Thymus (tissue), 11 donors: Measurements from ENCODE around the gene LAMTOR4. TPM values are rescaled to one million over a fixed set of nuclear protein-coding genes. Genes with fewer than 3 reads are reported as not detected.
"Not testable (repeated sequence)": the region's sequence is repeated elsewhere in the genome, so short reads cannot be mapped to it uniquely, and the experiment has no call there.

Source experiments
- DNase-seq, 9 donors: peaks; one replicate each; pipeline ENCODE4 v3.0.0-alpha.2; 2013; ENCODE audit warnings: low spot score in 9 of 9, low read depth in 6 of 9, missing footprints in 1 of 9
- H3K27ac ChIP-seq, 2 donors: one replicate each; pipeline ENCODE4 v1.5.1; 2013; ENCODE audit warnings: control low read depth in 1 of 2, low read depth in 1 of 2, low read length in 1 of 2, mild to moderate bottlenecking in 1 of 2, moderate library complexity in 1 of 2
- H3K27me3 ChIP-seq, 2 donors: one replicate each; pipeline ENCODE4 v1.5.1; 2013; ENCODE audit warnings: low read length in 1 of 2; ENCODE audit not compliant: control insufficient read depth in 2 of 2, insufficient read depth in 1 of 2
- H3K36me3 ChIP-seq, 2 donors: one replicate each; pipeline ENCODE4 v1.5.1; 2013; ENCODE audit warnings: low read length in 1 of 2, mild to moderate bottlenecking in 1 of 2, moderate library complexity in 1 of 2; ENCODE audit not compliant: control insufficient read depth in 2 of 2, insufficient read depth in 2 of 2
- H3K4me1 ChIP-seq, 2 donors: one replicate each; pipeline ENCODE4 v1.5.1; 2013; ENCODE audit warnings: low read length in 2 of 2; ENCODE audit not compliant: control insufficient read depth in 2 of 2, insufficient read depth in 2 of 2
- H3K4me3 ChIP-seq, 2 donors: one replicate each; pipeline ENCODE4 v1.5.1; 2013; ENCODE audit warnings: low read length in 2 of 2, control low read depth in 1 of 2, mild to moderate bottlenecking in 1 of 2
- H3K9me3 ChIP-seq, 2 donors: one replicate each; pipeline ENCODE4 v1.5.1; 2013; ENCODE audit warnings: low read length in 1 of 2, mild to moderate bottlenecking in 1 of 2; ENCODE audit not compliant: control insufficient read depth in 2 of 2, insufficient read depth in 1 of 2
- WGBS: extraction: QIAGEN DNeasy Blood & Tissue Kit; methylation state at CpG from one replicate; pipeline ENCODE4 v1.1.7; 2013; 5-methylcytosine and 5-hydroxymethylcytosine counted together
- polyA plus RNA-seq: library from polyadenylated mRNA; stranded (reverse); fragments of 200-250 nt; gene quantifications from one replicate; pipeline ENCODE4 v1.2.3, GENCODE V29; 2013
- total RNA-seq: library from RNA; stranded (reverse); fragments of 120-200 nt; gene quantifications from one replicate; pipeline ENCODE4 v1.2.4, GENCODE V29; 2013
- donor health status: healthy.

The LAMTOR4 gene
- total and polyA plus RNA-seq, 2 donors = 142 to 448 TPM

GRCh38 chr7:100126931-100127865 is 21.5 kb upstream of the LAMTOR4 start, which contains the start of gene MBLAC1:
Gene MBLAC1 (plus strand): TSS chr7:100126967. CDS start chr7:100127396, 429 bp downstream.
- DNase-seq = peak; percentile 90 to 98 (median 96)
- no peaks in the 10 kb centered on the region for H3K27me3 ChIP-seq
- H3K36me3 ChIP-seq = peaks cover 9 to 10% of the 10 kb centered on the region in 2 donors
- H3K4me1 ChIP-seq = peaks cover 11 to 44% of the 10 kb centered on the region in 2 donors
- H3K9me3 ChIP-seq = no peaks in the 10 kb centered on the region
- peak within 1 kb of the TSS; percentile 71 to 92 for H3K4me3 ChIP-seq
- H3K27ac ChIP-seq = peak within 1 kb of the TSS; percentile 95 to 100
- WGBS = under 1% methylated on average over 85 of the region's 85 CpGs

- WGBS = 4% methylated on average over 37 of the region's 37 CpGs
- Histone ChIP-seq H3K4me1 (peaks cover 11 to 53% of the 10 kb centered on the region in 2 donors), H3K9me3 (no peaks in the 10 kb centered on the region), H3K27ac (peak overlapping the region; percentile 95 to 100), H3K27me3 (no peaks in the 10 kb centered on the region), H3K4me3 (peak overlapping the region; percentile 71 to 92), H3K36me3 (peaks cover 5 to 7% of the 10 kb centered on the region in 2 donors)
- peak in 6 of 9 donors; percentile 33 to 73 (median 40) for DNase-seq
Measured at GRCh38 chr7:100127866-100128636, 20.7 kb upstream of the LAMTOR4 start.

GRCh38 chr7:100128637-100128963 is 20.1 kb upstream of the LAMTOR4 start:
- peak overlapping the region in 1 of 2 donors; percentile 95 for H3K27ac ChIP-seq
- H3K4me3 ChIP-seq = no peak overlapping the region
- 83% methylated on average over 1 of the region's 1 CpG for WGBS
- H3K4me1 ChIP-seq = peaks cover 11 to 54% of the 10 kb centered on the region in 2 donors
- H3K27me3 ChIP-seq = no peaks in the 10 kb centered on the region
- H3K9me3 ChIP-seq = no peaks in the 10 kb centered on the region
- DNase-seq = no peak
- peaks cover 5 to 7% of the 10 kb centered on the region in 2 donors for H3K36me3 ChIP-seq

- H3K27ac ChIP-seq, H3K4me3 ChIP-seq, H3K9me3 ChIP-seq, H3K27me3 ChIP-seq, DNase-seq, H3K36me3 ChIP-seq: not testable (repeated sequence)
- WGBS = 96% methylated on average over 1 of the region's 1 CpG
- peaks cover 11 to 47% of the 10 kb centered on the region in 2 donors for H3K4me1 ChIP-seq
Measured at GRCh38 chr7:100130220-100130607, 18.5 kb upstream of the LAMTOR4 start.

GRCh38 chr7:100130608-100131453 is 17.9 kb upstream of the LAMTOR4 start:
- no peaks in the 10 kb centered on the region for H3K27me3 ChIP-seq
- peak in 8 of 9 donors; percentile 58 to 88 (median 80) for DNase-seq
- H3K9me3 ChIP-seq = no peaks in the 10 kb centered on the region
- H3K36me3 ChIP-seq = no peaks in the 10 kb centered on the region
- H3K4me1 ChIP-seq = peaks cover 8 to 40% of the 10 kb centered on the region in 2 donors
- WGBS = 16% methylated on average over 24 of the region's 24 CpGs
- no peak overlapping the region for H3K4me3 ChIP-seq
- H3K27ac ChIP-seq = peak overlapping the region in 1 of 2 donors; percentile 18

GRCh38 chr7:100132126-100132525 is 16.6 kb upstream of the LAMTOR4 start:
- H3K27me3 ChIP-seq = no peaks in the 10 kb centered on the region
- H3K36me3 ChIP-seq = no peaks in the 10 kb centered on the region
- no peak for DNase-seq
- WGBS = 79% methylated on average over 7 of the region's 7 CpGs
- no peak overlapping the region for H3K4me3 ChIP-seq
- H3K9me3 ChIP-seq = no peaks in the 10 kb centered on the region
- peaks cover 8 to 35% of the 10 kb centered on the region in 2 donors for H3K4me1 ChIP-seq
- H3K27ac ChIP-seq = no peak overlapping the region

GRCh38 chr7:100132697-100133151 is 16.0 kb upstream of the LAMTOR4 start:
- 44% methylated on average over 3 of the region's 3 CpGs for WGBS
- Histone ChIP-seq H3K4me3 (no peak overlapping the region), H3K36me3 (no peaks in the 10 kb centered on the region), H3K9me3 (no peaks in the 10 kb centered on the region), H3K27ac (no peak overlapping the region), H3K27me3 (no peaks in the 10 kb centered on the region), H3K4me1 (peaks cover 8 to 36% of the 10 kb centered on the region in 2 donors)
- DNase-seq = peak in 6 of 9 donors; percentile 65 to 88 (median 70)

- peak overlapping the region; percentile 46 to 72 for H3K27ac ChIP-seq
- H3K36me3 ChIP-seq = no peaks in the 10 kb centered on the region
- 75% methylated on average over 13 of the region's 13 CpGs for WGBS
- no peak overlapping the region for H3K4me3 ChIP-seq
- H3K27me3 ChIP-seq = no peaks in the 10 kb centered on the region
- no peaks in the 10 kb centered on the region for H3K9me3 ChIP-seq
- H3K4me1 ChIP-seq = peaks cover 4 to 16% of the 10 kb centered on the region in 2 donors
- peak in 2 of 9 donors; percentile 33 to 64 for DNase-seq
Measured at GRCh38 chr7:100137851-100138760, 10.6 kb upstream of the LAMTOR4 start.
